Measurements from ENCODE around the gene LRRC47.

- TF ChIP-seq EZH2 (IDR thresholded peaks at IDR 0.05) (no peak), POLR2AphosphoS5 (IDR thresholded peaks at IDR 0.05; ENCODE audit: borderline replicate concordance, low read depth, low read length) (no peak), FOXP2 (optimal IDR thresholded peaks at IDR 0.05; ENCODE audit: control extremely low read depth, extremely low read length, insufficient read depth) (no peak)
These were observed 45.6 kb downstream of the LRRC47 start for GRCh38 chr1:3750741-3751140.
